Breast epithelium (tissue), 3 donors: ENCODE measurements around the gene C17orf107.

Experiments
- POLR2AphosphoS5 ChIP-seq, 3 donors: sonication (generic); formaldehyde crosslinking; IDR thresholded peaks; one replicate each; pipeline ENCODE4 v1.6.1; 2017; ENCODE audit warnings: antibody characterized with exemption in 3 of 3
- TF ChIP-seq, protein P1 (sequence below), 3 donors: fragments of 450-650 bp; IDR thresholded peaks; one replicate each; pipeline ENCODE4 v1.5.1; 2016 to 2017; ENCODE audit warnings: antibody characterized with exemption in 3 of 3, mild to moderate bottlenecking in 3 of 3, moderate library complexity in 3 of 3

DNA sequence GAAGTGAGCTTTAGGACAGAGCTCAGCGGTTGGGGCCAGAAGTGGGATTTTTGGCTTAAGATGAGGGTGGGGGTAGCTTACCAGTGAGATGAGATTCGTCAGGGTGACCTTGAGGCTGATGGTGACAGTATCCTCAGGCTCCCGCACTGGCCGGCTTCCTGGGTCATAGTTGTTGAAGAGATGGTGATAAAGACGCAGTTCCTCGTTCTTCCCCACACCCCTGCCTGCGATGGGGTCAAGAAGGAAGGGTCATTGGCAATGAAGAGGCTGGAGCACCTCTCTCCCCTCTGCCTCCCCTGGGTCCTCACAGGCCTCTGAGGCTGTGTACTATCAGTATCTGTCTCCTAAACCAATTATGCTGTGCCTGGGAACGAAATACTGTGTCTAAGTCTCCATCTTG, 3.2 kb downstream of the C17orf107 start:
- no peak for TF ChIP-seq POLR2AphosphoS5 (IDR thresholded peaks at IDR 0.05)
- TF ChIP-seq, protein P1, sequence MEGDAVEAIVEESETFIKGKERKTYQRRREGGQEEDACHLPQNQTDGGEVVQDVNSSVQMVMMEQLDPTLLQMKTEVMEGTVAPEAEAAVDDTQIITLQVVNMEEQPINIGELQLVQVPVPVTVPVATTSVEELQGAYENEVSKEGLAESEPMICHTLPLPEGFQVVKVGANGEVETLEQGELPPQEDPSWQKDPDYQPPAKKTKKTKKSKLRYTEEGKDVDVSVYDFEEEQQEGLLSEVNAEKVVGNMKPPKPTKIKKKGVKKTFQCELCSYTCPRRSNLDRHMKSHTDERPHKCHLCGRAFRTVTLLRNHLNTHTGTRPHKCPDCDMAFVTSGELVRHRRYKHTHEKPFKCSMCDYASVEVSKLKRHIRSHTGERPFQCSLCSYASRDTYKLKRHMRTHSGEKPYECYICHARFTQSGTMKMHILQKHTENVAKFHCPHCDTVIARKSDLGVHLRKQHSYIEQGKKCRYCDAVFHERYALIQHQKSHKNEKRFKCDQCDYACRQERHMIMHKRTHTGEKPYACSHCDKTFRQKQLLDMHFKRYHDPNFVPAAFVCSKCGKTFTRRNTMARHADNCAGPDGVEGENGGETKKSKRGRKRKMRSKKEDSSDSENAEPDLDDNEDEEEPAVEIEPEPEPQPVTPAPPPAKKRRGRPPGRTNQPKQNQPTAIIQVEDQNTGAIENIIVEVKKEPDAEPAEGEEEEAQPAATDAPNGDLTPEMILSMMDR (IDR thresholded peaks at IDR 0.05) = no peak
